Lung microvascular endothelial cell (primary cell): Measurements from ENCODE around the gene EXOC4. TPM values are rescaled to one million over a fixed set of nuclear protein-coding genes. Genes with fewer than 3 reads are reported as not detected.
A peak's percentile ranks its signal among the peaks of the same experiment; 100 is the strongest.

Experiments used
- DNase-seq, 2 donors: peaks; one replicate each; pipeline versions ENCODE4 v3.0.0 to v3.0.0-alpha.2; 2010; ENCODE audit warnings: low read depth in 2 of 2
- total RNA-seq: library from RNA; depleted of rRNA; stranded (reverse); fragments of >200 nt; gene quantifications from 2 replicates; pipeline ENCODE4 v1.2.1, GENCODE V29; 2014

Gene EXOC4
- total RNA-seq, 1 donor from 2014 or later, result 103 TPM

- DNase-seq, result no peak
These were observed 320.0 kb downstream of the EXOC4 start for GRCh38 chr7:133572843-133573242.

- DNase-seq, result no peak
These were observed 320.8 kb downstream of the EXOC4 start for GRCh38 chr7:133573554-133574265.

- no peak for DNase-seq
These were observed 323.0 kb downstream of the EXOC4 start for GRCh38 chr7:133575726-133576440.

GRCh38 chr7:133576612-133577168, 323.8 kb downstream of the EXOC4 start:
- DNase-seq, result no peak

DNA sequence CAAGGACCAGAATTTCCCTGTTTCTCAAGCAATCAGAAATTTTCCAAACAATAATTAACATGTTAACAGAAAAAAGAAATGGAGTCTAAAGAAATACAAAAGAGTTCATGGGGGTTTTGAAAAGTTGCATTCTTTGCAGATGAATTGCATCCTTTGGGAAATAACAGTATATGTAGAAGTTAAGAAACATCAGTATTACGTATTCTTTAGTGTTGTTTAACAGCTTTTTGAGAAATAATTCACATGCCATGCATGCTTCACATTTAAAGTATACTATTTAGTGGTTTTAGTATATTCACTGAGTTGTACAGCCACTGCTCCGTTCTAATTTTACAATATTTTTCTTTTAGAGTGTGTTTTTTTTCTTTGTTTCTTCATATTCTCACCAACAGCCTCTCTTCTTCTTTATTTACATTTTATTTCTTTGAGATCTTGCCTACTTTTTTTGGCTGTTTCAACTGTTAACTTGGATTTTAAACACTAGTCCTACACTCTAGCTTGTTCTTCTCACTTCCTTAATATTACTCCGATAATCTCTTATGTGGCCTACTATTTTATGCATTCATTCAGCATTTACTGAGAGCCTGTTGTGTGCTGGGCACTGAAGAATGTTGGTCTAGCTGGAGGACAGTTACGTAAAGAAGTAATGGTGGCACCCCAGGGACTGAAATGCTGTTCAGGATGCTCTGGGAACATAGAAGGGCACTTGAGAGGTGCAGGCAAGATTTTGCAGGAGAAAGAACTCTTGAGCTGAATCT, 330.1 kb downstream of the EXOC4 start:
- peak; percentile 42 to 78 for DNase-seq

DNA sequence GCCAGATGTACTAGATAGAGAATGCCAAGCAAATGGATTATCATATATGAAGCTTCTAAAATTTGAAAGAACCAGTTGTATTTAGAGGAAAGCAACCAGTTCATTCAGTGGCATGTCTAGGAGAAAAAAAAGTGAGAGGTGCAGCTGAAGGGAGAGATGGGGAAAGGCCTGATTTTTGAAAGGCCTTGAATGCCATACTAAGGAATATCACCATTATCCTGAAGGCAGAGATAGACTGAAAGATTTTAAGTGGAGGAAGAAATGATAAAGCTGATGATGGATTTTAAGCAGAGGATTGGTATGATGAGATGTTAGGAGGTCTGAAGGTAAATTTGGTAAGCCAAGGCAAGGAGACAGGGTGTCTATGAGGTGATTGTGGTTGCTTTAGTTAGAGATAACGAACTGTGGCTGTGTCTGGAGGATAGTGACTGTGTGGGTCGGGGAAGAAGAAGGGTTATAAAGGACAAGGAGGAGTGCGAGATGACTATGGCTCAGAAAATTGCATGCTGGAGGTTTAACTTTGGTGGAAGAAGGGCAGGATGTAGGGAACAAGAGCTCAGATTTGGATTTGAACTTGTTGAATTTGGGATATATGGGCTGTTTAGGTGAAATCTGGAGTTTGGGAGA, 330.8 kb downstream of the EXOC4 start:
- no peak for DNase-seq

- peak; percentile 11 to 19 for DNase-seq
These were observed 332.2 kb downstream of the EXOC4 start for GRCh38 chr7:133584956-133585668.

GRCh38 chr7:133586253-133586652, 333.4 kb downstream of the EXOC4 start:
- no peak for DNase-seq

GRCh38 chr7:133587903-133588302, 335.0 kb downstream of the EXOC4 start:
- peak in 1 of 2 donors; percentile 30 for DNase-seq

DNA sequence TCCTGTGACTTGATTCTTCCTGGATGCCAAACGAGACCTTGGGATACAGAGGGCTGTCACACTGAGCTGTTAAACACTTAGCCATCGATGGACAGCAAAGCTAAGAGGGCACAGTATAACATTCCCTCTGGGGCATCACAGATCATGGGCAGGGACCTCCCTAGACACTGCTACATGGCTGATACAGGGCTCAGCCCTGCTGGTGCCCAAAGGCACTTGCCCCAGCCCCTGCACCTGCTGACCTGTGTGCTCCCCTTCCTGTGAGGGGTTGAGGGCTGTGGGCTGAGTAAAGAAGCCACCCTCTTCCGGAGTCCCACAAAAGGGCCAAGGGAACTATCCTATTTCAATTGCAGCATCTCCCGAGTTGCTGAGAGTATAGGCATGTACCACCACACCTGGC, 337.9 kb downstream of the EXOC4 start:
- no peak for DNase-seq

GRCh38 chr7:133591704-133592340, 338.9 kb downstream of the EXOC4 start:
- no peak for DNase-seq

DNA sequence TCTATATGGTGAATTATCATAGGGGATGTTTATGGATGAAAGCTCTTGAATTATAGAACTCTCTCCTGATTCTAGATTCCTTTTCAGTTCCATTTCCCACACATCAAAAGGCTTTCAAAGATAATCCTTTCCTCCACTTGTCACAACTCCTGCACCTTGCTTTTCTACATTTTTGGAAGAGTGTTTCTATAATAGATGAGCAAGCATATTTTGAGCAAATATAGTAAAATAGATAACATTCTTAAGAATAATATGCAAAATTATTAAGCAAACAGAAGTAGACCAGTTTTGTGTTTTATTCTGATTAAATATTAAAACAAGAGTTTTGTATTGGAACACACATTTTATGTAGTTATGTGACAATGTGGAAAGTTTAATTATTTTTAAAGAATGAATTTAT, 340.7 kb downstream of the EXOC4 start:
- no peak for DNase-seq

GRCh38 chr7:133601617-133602016, 348.7 kb downstream of the EXOC4 start:
- DNase-seq, result peak in 1 of 2 donors; percentile 11

- peak; percentile 44 to 57 for DNase-seq
These were observed 349.4 kb downstream of the EXOC4 start for GRCh38 chr7:133602291-133602690.

DNA sequence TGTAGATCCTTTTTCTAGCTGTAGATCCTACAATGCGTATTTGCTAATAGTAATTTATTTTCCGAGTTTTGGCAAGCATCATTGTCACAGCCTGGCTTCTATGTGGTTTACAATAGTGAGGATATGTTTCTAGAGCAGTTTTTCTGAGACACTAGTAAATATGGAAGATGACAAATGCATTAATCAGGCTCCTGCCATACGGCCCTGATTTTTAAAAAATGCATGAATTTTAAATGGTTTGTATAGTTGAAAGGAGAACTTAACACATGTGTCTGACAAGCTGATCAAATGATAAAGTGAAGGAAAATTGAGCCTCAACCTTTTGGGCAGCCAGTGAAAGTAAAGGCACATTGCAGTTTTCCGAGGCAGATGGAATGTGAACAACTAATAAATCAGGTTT, 354.1 kb downstream of the EXOC4 start:
- no peak for DNase-seq

GRCh38 chr7:133609806-133610205, 356.9 kb downstream of the EXOC4 start:
- no peak for DNase-seq

- DNase-seq, result no peak
These were observed 359.1 kb downstream of the EXOC4 start for GRCh38 chr7:133611955-133612354.

GRCh38 chr7:133613250-133613790, 360.4 kb downstream of the EXOC4 start:
- DNase-seq, result no peak

- DNase-seq, result no peak
These were observed 361.4 kb downstream of the EXOC4 start for GRCh38 chr7:133614251-133614650.

DNA sequence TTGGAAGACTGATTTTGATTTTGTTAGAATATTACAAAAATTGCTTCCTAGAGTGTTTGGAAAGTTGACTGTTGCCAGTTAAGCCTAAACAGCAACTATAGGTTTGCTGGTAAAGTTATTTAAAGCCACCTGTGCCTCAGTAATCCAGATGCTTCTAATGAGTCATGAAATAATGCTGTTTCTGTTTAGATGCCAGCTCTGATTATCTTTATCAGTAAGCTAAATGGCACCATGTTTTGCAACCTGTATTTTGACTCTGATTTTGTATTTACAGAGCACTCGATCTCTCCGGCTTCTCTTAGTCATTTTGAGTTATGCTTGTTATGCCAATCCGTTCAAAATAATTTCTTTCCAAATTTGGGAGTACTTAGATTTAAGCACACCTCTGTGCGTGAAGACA, 366.1 kb downstream of the EXOC4 start:
- DNase-seq, result no peak
